GM23248 (cell line): ENCODE data around the gene ATP6V0E2.

ENCODE experiments used
- EZH2 ChIP-seq: fragments of 200-600 bp; sonication (generic); IDR thresholded peaks from 2 replicates; pipeline ENCODE4 v1.6.1; 2018; ENCODE audit warnings: antibody characterized with exemption, mild to moderate bottlenecking; ENCODE audit not compliant: insufficient read depth, poor library complexity, severe bottlenecking
- EZH2phosphoT487 ChIP-seq: fragments of 200-600 bp; sonication (generic); IDR thresholded peaks from 2 replicates; pipeline ENCODE4 v1.6.1; 2018; ENCODE audit warnings: antibody characterized with exemption, moderate library complexity, mild to moderate bottlenecking, low read depth; ENCODE audit not compliant: insufficient read depth

DNA sequence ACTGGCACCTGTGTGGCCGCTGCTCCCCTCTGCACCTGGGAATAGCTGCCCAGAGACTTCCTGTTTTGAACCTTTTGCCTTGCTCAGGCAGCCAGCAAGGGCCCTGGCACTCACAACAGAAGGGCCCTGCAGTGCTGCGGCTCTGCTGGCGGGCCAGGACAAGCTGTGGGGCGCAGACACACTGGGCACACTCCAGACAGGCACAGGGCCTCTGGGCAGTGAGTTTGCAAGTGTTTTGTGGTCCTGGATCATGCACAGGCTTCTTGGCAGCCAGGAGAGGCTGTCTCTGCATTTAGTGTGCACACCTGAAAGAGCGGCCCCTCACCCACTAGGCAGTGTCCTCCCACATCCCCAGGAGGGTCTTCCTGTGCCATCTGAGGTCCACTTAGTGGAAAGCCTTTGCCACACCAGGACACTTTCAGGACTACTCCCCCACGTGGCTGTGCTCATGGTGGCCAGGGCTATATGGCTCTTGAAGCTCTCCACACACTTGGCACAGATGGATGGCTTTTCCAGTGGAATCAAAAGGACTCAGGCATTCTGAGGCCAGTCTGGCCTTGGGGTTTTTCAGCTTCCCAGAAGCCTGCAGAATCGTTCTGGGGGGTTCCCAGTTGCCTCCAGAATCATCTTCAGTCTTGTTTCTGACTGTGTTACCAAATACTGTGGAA lies 5.0 kb upstream of the ATP6V0E2 start:
- TF ChIP-seq EZH2phosphoT487 (no peak), EZH2 (no peak)
